Nephron progenitor cell (in vitro differentiated cells): ENCODE data around the gene RNF214.

Experiments
- DNase-seq: peaks from one replicate; pipeline ENCODE4 v3.0.0; 2021
- H3K27ac Mint-ChIP-seq: 2 replicates; pipeline ENCODE4 v1.8.0; 2021; ENCODE audit warnings: mild to moderate bottlenecking, moderate library complexity, mixed read lengths
- H3K27me3 Mint-ChIP-seq: 2 replicates; pipeline ENCODE4 v1.8.0; 2021; ENCODE audit warnings: mild to moderate bottlenecking, low read depth, mixed read lengths; ENCODE audit not compliant: poor library complexity
- H3K36me3 Mint-ChIP-seq: 2 replicates; pipeline ENCODE4 v1.8.0; 2021; ENCODE audit warnings: low read depth, mixed read lengths
- H3K4me1 Mint-ChIP-seq: 2 replicates; pipeline ENCODE4 v1.8.0; 2021; ENCODE audit warnings: mixed read lengths
- H3K4me3 Mint-ChIP-seq: 2 replicates; pipeline ENCODE4 v1.8.0; 2021; ENCODE audit warnings: mild to moderate bottlenecking, moderate library complexity, mixed read lengths
- H3K9me3 Mint-ChIP-seq: 2 replicates; pipeline ENCODE4 v1.8.0; 2021; ENCODE audit warnings: mild to moderate bottlenecking, moderate library complexity, mixed read lengths
- TF ChIP-seq, protein P1 (sequence below): fragments of 200-600 bp; sonication (generic); IDR thresholded peaks from 2 replicates; pipeline ENCODE4 v1.5.0; 2021; ENCODE audit warnings: antibody characterized with exemption

RNF214 gene

DNA sequence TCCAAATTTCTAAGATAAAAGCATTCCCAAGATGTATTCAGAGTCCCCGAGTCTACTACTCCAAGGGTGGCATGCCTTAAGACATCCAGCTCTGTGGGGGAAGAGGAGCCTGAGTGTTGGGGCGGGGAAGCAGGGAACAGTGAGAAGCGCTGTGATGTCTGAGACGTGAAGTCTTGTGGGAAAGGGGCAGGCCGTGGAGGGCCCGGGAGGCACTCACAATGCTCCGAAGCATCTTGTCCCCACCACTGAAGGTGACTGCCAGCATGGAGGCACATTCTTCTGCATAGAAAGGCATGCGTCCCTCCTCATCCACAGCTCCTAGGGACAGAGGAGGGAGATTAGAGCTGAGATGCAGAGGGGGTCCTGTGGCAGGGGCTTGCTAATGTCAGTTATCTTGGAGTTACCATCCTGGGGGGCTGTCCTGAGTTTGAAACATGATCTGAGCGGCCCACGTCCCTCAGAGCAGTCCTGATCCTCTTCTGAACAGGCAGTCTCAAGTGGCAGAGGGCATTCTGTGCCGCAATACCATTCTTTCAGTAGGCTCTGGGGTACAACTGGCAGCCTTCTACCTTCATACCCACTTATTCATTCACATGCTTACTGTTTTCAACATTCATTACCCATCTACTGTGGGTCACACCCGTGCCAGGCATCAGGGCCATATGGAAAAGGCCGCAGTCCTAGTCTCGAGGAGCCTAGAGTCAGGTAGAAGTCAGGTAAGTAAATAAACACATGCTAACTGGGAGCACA, 9.3 kb upstream of the RNF214 start:
- Mint-ChIP-seq H3K27me3 (peaks cover 10% of the 10 kb centered on the region), H3K27ac (peak overlapping the region; percentile 50), H3K36me3 (peaks cover 23% of the 10 kb centered on the region), H3K9me3 (no peaks in the 10 kb centered on the region), H3K4me3 (no peak overlapping the region), H3K4me1 (peaks cover 85% of the 10 kb centered on the region)
- DNase-seq = no peak
- TF ChIP-seq, protein P1, sequence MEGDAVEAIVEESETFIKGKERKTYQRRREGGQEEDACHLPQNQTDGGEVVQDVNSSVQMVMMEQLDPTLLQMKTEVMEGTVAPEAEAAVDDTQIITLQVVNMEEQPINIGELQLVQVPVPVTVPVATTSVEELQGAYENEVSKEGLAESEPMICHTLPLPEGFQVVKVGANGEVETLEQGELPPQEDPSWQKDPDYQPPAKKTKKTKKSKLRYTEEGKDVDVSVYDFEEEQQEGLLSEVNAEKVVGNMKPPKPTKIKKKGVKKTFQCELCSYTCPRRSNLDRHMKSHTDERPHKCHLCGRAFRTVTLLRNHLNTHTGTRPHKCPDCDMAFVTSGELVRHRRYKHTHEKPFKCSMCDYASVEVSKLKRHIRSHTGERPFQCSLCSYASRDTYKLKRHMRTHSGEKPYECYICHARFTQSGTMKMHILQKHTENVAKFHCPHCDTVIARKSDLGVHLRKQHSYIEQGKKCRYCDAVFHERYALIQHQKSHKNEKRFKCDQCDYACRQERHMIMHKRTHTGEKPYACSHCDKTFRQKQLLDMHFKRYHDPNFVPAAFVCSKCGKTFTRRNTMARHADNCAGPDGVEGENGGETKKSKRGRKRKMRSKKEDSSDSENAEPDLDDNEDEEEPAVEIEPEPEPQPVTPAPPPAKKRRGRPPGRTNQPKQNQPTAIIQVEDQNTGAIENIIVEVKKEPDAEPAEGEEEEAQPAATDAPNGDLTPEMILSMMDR = no peak

DNA sequence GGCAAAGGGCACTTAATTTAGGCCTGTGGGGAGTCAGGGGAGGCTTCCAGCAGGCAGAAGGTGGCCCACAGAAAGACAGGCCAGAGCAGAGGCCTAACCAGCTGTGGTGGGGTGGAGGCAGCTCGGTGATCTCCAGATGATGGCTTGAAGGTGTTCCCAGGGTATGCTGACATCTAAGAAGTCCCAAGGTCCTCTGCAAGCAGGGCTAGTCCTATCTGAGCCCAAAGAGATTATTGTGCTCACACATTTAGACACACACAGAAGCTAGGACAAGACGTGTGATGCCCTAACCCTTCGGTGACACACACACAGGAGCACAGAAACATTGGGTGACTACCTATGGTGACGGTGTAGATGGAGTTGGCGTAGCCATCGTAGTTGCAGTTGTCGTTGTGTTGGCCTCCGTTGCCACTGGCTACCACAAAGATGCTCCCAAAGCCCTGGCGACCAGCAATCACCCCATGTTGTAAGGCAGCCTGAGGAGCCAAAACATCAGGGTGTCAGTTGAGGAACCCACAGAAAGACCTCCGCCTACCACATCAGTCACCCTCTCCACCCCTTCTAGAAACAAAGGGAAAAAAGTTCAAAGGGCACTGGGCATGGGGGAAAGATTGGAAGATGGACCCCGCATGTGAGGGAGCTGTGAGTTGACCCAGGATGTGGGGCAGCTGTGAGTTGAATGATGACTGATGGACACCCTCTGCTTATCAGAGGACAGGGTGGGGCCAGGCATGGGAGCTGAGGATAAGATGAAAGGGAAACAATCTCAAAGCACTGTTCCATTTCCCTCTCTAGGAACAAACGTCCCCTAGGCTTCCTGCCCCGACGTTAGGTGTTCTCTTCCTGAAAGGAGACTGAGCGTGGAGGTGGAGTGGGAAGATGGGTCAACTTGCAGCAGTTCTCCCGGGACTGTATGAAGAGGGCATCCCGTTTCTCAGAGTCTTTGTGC, 8.5 kb upstream of the RNF214 start:
- TF ChIP-seq, protein P1 = no peak
- no peak for DNase-seq
- H3K9me3 Mint-ChIP-seq = no peaks in the 10 kb centered on the region
- H3K4me1 Mint-ChIP-seq = peaks cover 77% of the 10 kb centered on the region
- peaks cover 6% of the 10 kb centered on the region for H3K27me3 Mint-ChIP-seq
- peaks cover 18% of the 10 kb centered on the region for H3K36me3 Mint-ChIP-seq
- H3K27ac Mint-ChIP-seq = peak overlapping the region; percentile 90
- peak overlapping the region; percentile 12 for H3K4me3 Mint-ChIP-seq

DNA sequence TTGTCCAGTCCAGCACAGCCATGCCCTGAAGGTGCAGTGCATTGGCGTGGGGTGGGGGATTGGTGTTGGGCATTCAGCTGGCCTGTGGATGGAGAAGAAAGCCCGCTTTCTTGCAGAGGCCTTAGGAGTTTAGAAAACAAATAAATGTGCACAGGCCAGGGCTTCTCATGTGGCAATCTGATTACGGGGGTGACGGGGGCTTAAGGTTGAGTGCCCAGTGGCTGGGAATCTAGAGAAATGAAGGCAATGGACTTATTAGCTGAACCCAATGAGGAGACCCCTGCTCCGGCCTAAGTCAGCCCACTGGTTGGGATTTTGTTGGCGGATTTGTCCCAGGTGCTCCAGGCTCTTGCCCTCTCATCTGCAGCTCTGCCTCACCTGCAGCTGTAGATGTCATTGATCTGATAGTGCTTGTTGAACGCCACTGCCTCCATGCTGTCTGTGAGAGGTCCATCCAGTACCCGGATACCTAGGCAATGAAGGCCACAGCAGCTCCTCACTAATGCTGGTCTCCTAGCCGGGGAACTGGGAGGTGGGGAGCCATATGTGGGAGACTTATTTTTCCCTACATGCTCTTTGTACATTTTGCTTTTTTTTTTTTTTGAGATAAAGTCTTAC, 6.8 kb upstream of the RNF214 start:
- Mint-ChIP-seq H3K4me1 (peaks cover 74% of the 10 kb centered on the region), H3K27me3 (peaks cover 6% of the 10 kb centered on the region), H3K4me3 (no peak overlapping the region), H3K27ac (no peak overlapping the region), H3K36me3 (peaks cover 13% of the 10 kb centered on the region), H3K9me3 (no peaks in the 10 kb centered on the region)
- TF ChIP-seq, protein P1 = no peak
- no peak for DNase-seq

DNA sequence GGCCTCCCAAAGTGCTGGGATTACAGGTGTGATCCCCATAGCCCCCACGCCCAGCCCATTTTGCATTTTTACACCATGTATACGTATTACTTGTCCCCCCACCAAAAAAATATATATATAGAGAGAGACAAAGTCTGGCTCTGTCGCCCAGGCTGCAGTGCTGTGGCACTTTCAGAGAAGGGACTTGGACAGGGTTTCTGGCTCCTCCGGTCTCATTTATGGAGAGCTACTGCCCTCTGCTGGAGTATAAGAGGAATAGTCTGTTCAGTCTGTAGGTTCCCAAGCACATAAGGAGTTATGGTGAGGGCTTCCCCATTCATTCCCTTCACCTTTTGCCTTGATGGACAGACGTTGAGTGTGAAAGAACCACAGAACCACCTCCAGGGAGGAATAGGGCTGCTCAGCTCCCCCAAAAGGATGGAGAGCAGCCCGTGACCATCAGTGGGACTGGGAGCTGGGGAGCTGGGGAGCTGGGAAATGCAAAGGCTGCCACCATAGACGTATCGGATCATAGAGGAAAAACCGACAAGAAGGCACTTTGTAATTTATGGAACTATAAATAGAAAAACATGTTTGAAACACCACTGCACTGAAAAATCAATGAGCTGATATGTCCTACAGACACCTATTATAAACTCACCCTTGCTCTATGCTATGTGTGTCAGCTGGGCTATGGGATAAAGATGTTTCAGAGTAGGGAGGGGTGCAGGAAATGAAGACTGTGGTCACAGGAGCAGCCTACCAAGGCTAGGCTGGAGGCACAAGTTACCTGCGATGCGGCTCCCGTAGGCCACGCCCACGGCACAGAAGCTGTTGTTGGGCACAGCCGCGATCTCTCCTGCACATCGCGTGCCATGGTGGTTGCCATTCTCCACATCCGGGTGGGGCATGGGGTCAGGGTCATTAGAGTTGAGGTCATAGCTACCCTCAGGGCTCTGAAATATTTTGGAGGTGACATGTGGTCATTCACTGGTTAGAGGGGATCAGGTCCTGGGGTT, 5.8 kb upstream of the RNF214 start:
- Mint-ChIP-seq H3K4me3 (no peak overlapping the region), H3K9me3 (no peaks in the 10 kb centered on the region), H3K4me1 (peaks cover 74% of the 10 kb centered on the region), H3K27ac (peak overlapping the region; percentile 73), H3K27me3 (peaks cover 6% of the 10 kb centered on the region), H3K36me3 (peaks cover 9% of the 10 kb centered on the region)
- peak; percentile 53 for DNase-seq
- TF ChIP-seq, protein P1 = peak; percentile 75

DNA sequence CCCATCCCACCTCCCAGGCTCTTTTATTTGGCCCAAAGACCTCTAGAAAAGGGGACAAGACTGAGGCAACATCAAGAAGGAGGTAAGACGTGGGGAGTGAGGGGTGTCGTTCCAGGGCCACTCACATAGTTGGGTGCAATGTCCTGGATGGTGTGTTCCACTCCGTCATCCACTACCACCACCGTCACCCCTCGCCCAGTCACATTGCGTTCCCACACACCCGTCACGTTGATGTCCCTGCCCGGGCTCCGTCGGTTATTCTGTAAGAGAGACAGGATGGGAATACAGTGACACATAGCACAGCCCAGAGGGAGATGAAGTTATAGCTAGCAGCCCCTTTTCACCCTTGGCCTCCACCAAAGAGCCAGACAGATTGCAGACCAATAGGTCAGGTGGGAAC, 4.4 kb upstream of the RNF214 start:
- Mint-ChIP-seq H3K9me3 (no peaks in the 10 kb centered on the region), H3K4me3 (no peak overlapping the region), H3K4me1 (peaks cover 63% of the 10 kb centered on the region), H3K36me3 (peaks cover 9% of the 10 kb centered on the region), H3K27me3 (peaks cover 6% of the 10 kb centered on the region), H3K27ac (peak overlapping the region; percentile 72)
- TF ChIP-seq, protein P1 = no peak
- no peak for DNase-seq
